ENCODE data around the gene TMEM161B.

DNA sequence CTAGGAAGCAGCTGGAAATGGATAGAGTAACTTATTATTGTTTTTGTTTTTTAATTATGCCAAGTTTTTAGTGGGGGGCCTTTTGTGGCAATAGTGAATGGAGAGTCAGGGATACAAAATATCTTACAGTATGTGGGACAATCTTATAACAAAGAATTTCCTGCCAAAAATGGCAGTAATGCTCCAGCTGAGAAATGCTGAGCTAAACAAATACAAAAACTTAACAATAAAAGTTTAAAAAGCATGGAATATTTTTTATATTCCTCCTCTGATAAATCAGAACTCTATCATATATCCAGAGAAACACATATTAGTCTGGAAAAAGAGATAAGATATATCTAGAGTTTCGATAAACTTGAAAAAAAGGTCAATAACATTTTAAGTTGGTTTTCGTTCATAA, 110.6 kb downstream of the TMEM161B start:
- TF ChIP-seq, protein P1, sequence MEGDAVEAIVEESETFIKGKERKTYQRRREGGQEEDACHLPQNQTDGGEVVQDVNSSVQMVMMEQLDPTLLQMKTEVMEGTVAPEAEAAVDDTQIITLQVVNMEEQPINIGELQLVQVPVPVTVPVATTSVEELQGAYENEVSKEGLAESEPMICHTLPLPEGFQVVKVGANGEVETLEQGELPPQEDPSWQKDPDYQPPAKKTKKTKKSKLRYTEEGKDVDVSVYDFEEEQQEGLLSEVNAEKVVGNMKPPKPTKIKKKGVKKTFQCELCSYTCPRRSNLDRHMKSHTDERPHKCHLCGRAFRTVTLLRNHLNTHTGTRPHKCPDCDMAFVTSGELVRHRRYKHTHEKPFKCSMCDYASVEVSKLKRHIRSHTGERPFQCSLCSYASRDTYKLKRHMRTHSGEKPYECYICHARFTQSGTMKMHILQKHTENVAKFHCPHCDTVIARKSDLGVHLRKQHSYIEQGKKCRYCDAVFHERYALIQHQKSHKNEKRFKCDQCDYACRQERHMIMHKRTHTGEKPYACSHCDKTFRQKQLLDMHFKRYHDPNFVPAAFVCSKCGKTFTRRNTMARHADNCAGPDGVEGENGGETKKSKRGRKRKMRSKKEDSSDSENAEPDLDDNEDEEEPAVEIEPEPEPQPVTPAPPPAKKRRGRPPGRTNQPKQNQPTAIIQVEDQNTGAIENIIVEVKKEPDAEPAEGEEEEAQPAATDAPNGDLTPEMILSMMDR (conservative IDR thresholded peaks at IDR 0.05; ENCODE audit: low read length) = no peak
- TF ChIP-seq EZH2phosphoT487 (IDR thresholded peaks at IDR 0.05; ENCODE audit: borderline replicate concordance, low read depth, low read length) = no peak

Measured in OCI-LY7 (cell line).